Measurements from ENCODE around the gene MBP.

Gene MBP

DNA sequence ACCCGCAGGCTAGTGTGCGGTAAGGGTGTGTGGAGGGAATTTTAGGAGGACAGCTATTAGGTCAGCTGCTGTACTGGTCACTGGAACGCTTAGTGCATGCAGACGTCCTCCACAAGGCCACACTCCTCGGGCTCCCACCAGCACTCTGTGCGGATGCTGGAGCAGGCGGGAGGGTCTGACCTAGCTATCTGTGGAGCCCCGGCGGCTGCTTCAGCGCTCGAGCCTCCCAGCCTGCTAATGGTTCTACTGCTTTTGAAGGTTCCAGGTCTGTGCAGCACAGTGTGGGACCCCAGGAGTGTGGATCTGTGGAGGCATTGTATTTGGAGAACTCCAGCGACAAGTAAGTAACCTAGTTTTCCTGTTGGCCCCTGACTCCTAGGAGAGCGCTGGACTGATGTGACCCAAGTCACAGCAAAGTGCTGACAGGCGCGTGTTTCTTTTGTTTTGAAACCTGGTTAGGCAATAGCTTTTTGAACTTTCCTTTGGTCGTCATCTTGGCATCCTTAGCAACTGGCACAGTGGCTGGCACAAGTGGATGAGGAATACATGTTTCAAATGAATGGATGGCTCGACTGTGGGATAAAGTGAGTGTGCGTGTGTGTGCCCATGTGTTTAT is 196.8 kb downstream of the MBP start:
- DNase-seq (ENCODE audit: insufficient read length) (no peak), FAIRE-seq (no peak)
- TF ChIP-seq TAF1 (IDR thresholded peaks at IDR 0.05; ENCODE audit: borderline replicate concordance, low read depth, low read length) (no peak), POLR2AphosphoS5 (IDR thresholded peaks at IDR 0.05; ENCODE audit: low read depth, low read length) (no peak), POLR2A (IDR thresholded peaks at IDR 0.05; ENCODE audit: low read depth, low read length) (no peak)

GRCh38 chr18:76932026-76932819 is 200.4 kb downstream of the MBP start:
- DNase-seq (ENCODE audit: insufficient read length) (no peak), FAIRE-seq (no peak)
- TF ChIP-seq POLR2A (IDR thresholded peaks at IDR 0.05; ENCODE audit: low read depth, low read length) (no peak), POLR2AphosphoS5 (IDR thresholded peaks at IDR 0.05; ENCODE audit: low read depth, low read length) (no peak), TAF1 (IDR thresholded peaks at IDR 0.05; ENCODE audit: borderline replicate concordance, low read depth, low read length) (no peak)

DNA sequence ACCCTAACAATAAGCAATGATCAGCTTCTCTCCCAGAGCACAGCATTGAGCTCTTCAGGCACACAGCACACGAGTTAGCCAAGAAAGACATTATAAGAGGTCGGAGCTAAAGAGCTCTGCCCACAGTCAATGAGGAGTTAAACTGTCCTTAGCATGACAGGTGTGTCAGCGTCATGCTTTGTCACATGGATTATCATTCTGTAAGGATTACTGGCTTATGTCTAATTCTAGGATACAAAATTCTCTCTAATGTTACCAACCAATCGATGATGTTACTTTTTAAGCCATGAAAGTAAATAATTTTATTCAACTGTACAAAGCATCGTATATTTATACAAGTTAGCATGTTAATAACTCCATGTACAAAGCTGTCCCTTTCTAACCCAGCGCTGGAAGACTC is 201.4 kb downstream of the MBP start:
- DNase-seq (ENCODE audit: insufficient read length) = no peak
- FAIRE-seq = no peak
- TF ChIP-seq TAF1 (IDR thresholded peaks at IDR 0.05; ENCODE audit: borderline replicate concordance, low read depth, low read length) (no peak), POLR2AphosphoS5 (IDR thresholded peaks at IDR 0.05; ENCODE audit: low read depth, low read length) (no peak), POLR2A (IDR thresholded peaks at IDR 0.05; ENCODE audit: low read depth, low read length) (no peak)

All from GM12892 (cell line).